ENCODE measurements around the gene DBN1. TPM values are rescaled to one million over a fixed set of nuclear protein-coding genes. Genes with fewer than 3 reads are reported as not detected.
A peak's percentile ranks its signal among the peaks of the same experiment; 100 is the strongest.

The DBN1 gene
- total RNA-seq, 4 donors from 2014 or later: 10.1 to 201 (median 17.4) TPM

DNA sequence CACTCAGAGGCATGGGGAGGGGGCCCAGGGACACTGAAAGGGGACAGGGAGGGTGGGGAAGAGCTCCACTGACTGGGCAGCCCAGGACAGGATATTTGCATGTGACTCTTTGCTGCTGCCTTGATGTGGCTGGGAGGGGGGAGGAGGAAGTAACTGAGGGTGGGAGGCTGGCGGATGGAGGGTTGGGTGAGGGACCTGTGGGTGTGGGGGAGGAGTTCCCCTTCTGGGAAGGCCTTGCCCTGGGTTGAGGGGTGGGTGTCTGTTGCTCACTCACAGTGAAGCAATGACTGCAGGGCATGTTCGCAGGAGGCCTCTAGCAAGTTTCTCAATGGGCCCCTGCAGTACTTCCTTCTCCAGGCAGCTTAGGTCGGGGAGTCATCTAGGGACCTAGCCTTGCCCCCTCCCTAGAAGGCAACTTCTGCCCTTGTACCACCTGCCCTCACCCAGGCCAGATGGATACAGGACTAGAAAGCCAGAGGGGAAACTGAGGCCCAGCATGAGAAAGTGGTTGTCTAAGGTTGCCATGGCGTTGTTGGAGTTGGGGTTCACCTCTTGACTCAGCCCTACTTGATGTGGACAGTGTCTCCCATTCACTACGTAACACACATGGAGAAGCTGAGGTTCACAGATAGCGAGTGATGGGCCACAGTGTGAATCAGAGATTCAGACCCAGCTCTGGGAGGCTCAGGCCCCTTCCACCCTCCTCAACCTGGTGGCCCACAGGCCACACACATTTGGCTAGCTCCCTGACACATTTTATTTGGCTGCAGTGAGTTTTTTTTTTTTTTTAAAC lies 44.0 kb downstream of the DBN1 start:
- intact Hi-C loops (cut with DNase I; ENCODE audit: low total_unique reads): no loop called here
- Histone ChIP-seq H3K9me3 (no peaks in the 10 kb centered on the region), H3K4me3 (no peak overlapping the region), H3K27ac (peak overlapping the region; percentile 90 to 97 (median 96)), H3K4me1 (peaks cover 34 to 48% (median 36%) of the 10 kb centered on the region in 4 donors), H3K27me3 (no peaks in the 10 kb centered on the region), H3K36me3 (peaks cover 0 to 21% (median 12%) of the 10 kb centered on the region in 4 donors)
- in situ Hi-C loops (cut with MboI; ENCODE audit: low pct_ligation_motif_present in 1 of 4, low pct_unique_long_range_greater_than_20kb in 1 of 4, low sequenced_read_pairs in 3 of 4): no loop called here
- TF ChIP-seq POLR2A (IDR thresholded peaks at IDR 0.05): no peak
- TF ChIP-seq, protein P1, sequence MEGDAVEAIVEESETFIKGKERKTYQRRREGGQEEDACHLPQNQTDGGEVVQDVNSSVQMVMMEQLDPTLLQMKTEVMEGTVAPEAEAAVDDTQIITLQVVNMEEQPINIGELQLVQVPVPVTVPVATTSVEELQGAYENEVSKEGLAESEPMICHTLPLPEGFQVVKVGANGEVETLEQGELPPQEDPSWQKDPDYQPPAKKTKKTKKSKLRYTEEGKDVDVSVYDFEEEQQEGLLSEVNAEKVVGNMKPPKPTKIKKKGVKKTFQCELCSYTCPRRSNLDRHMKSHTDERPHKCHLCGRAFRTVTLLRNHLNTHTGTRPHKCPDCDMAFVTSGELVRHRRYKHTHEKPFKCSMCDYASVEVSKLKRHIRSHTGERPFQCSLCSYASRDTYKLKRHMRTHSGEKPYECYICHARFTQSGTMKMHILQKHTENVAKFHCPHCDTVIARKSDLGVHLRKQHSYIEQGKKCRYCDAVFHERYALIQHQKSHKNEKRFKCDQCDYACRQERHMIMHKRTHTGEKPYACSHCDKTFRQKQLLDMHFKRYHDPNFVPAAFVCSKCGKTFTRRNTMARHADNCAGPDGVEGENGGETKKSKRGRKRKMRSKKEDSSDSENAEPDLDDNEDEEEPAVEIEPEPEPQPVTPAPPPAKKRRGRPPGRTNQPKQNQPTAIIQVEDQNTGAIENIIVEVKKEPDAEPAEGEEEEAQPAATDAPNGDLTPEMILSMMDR (IDR thresholded peaks at IDR 0.05): no peak
- TF ChIP-seq EP300 (IDR thresholded peaks at IDR 0.05; ENCODE audit: low read depth): no peak
- no peak for TF ChIP-seq POLR2AphosphoS5 (IDR thresholded peaks at IDR 0.05)
- peak; percentile 82 for DNase-seq
- WGBS, 2 donors (ENCODE audit: low coverage in 1 of 2): 79% methylated on average over 6 of the region's 6 CpGs; no CpG with 5 or more reads in 1 of the 2 donors

DNA sequence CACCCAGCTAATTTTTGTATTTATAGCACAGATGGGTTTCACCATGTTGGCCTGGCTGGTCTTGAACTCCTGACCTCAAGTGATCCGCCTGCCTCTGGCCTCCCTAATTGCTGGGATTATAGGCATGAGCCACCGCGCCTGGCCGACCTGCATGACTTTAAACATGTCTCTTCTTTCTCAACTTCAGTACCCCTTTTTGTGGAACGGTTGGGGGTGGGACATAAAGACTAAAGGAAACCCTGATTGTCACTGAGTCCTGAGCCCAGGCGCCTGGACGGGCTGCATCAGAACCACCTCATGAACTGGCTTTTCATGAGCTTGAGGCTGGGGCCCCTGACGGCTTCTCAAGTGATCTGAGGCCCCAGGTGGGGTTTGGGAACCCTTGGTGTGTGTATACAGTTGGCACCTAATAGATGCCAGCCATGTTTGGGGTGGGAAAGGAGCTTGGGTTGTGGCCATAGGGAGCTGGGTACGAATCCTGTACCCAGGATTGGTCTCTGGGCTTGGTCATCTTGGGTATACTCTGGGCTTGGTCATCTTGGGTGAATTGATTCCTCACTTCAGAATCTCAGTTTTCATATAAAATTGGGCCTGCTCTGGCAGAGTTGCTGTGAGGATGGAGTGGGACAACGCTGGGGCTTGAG lies 44.7 kb downstream of the DBN1 start:
- no peak for DNase-seq
- TF ChIP-seq POLR2A (IDR thresholded peaks at IDR 0.05) (no peak), POLR2AphosphoS5 (IDR thresholded peaks at IDR 0.05) (no peak), EP300 (IDR thresholded peaks at IDR 0.05; ENCODE audit: low read depth) (no peak)
- TF ChIP-seq, protein P1 (IDR thresholded peaks at IDR 0.05): no peak
- H3K36me3 ChIP-seq: peaks cover 0 to 14% (median 7%) of the 10 kb centered on the region in 4 donors
- peaks cover 34 to 48% (median 36%) of the 10 kb centered on the region in 4 donors for H3K4me1 ChIP-seq
- WGBS, 2 donors (ENCODE audit: low coverage in 1 of 2): 82% methylated on average over 10 of the region's 10 CpGs; no CpG with 5 or more reads in 1 of the 2 donors
- no peaks in the 10 kb centered on the region for H3K27me3 ChIP-seq
- H3K27ac ChIP-seq: peak overlapping the region; percentile 90 to 97 (median 96)
- intact Hi-C loops (cut with DNase I; ENCODE audit: low total_unique reads): no loop called here
- in situ Hi-C loops (cut with MboI; ENCODE audit: low pct_ligation_motif_present in 1 of 4, low pct_unique_long_range_greater_than_20kb in 1 of 4, low sequenced_read_pairs in 3 of 4): no loop called here
- H3K4me3 ChIP-seq: peak overlapping the region in 2 of 4 donors; percentile 74 to 93
- H3K9me3 ChIP-seq: no peaks in the 10 kb centered on the region

DNA sequence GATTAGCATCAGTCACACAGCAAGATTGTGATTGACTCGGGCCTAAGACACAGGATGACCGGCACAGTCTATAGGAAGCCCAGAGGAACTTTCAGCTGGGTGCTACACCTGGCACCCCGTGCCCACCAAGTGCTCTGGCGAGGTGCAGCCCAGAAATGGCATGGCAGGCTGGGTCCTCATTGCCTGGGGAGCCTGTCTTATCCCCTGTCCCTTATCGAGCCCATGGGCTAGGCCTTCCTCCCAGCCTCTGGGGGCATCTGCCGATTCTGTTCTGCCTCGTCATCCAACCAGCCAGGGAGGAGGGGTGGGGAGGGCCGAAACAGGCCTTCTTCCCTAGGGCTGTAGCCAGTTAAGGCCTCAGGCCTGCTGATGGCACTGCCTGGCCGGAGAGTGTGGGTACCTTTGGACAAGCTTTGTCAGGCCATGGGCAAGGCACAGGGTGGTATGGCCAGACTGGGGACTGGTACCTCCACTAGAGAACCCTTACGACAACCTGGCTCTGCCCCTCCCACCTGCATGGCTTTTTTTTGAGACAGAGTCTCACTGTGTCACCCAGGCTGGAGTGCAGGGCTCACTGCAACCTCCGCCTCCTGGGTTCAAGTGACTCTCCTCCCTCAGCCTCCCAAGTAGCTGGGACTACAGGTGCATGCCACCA lies 45.4 kb downstream of the DBN1 start:
- peak; percentile 52 for DNase-seq
- H3K4me3 ChIP-seq: peak overlapping the region in 2 of 4 donors; percentile 74 to 93
- H3K4me1 ChIP-seq: peaks cover 34 to 48% (median 35%) of the 10 kb centered on the region in 4 donors

More for the DNA sequence above, 45.4 kb downstream of the DBN1 start:
- no peaks in the 10 kb centered on the region for H3K9me3 ChIP-seq
- H3K27me3 ChIP-seq: no peaks in the 10 kb centered on the region
- 78% methylated on average over 4 of the region's 11 CpGs; no CpG with 5 or more reads in 1 of the 2 donors for WGBS, 2 donors (ENCODE audit: low coverage in 1 of 2)
- intact Hi-C loops (cut with DNase I; ENCODE audit: low total_unique reads) (loop anchor here (2.0 kb wide), 1 partner anchor 69 kb away; the partner anchor contains the start of gene PDLIM7), in situ Hi-C loops (cut with MboI; ENCODE audit: low pct_ligation_motif_present in 1 of 4, low pct_unique_long_range_greater_than_20kb in 1 of 4, low sequenced_read_pairs in 3 of 4) (no loop called here)
- TF ChIP-seq POLR2A (IDR thresholded peaks at IDR 0.05) (no peak), EP300 (IDR thresholded peaks at IDR 0.05; ENCODE audit: low read depth) (no peak), POLR2AphosphoS5 (IDR thresholded peaks at IDR 0.05) (no peak)
- TF ChIP-seq, protein P1 (IDR thresholded peaks at IDR 0.05): no peak
- H3K36me3 ChIP-seq: peaks cover 0 to 8% (median 2%) of the 10 kb centered on the region in 4 donors
- H3K27ac ChIP-seq: peak overlapping the region; percentile 90 to 97 (median 96)

All from transverse colon (tissue), 4 donors.